HEK293 (cell line): ENCODE measurements around the gene DLG2.

Source experiments
- CTCF ChIP-seq: fragments of 450-650 bp; formaldehyde crosslinking; IDR thresholded peaks from 2 replicates; pipeline ENCODE4 v1.5.1; 2016; ENCODE audit warnings: missing biosample characterization, missing genetic modification characterization
- KLF16 ChIP-seq: fragments of 450-650 bp; formaldehyde crosslinking; IDR thresholded peaks from 2 replicates; pipeline ENCODE4 v1.5.1; 2017; ENCODE audit warnings: missing biosample characterization, missing genetic modification characterization
- SALL2 ChIP-seq: fragments of 450-650 bp; formaldehyde crosslinking; IDR thresholded peaks from 2 replicates; pipeline ENCODE4 v1.5.0; 2017; ENCODE audit warnings: missing biosample characterization, mild to moderate bottlenecking, missing genetic modification characterization, borderline replicate concordance
- SETDB1 ChIP-seq: IDR thresholded peaks from one replicate; pipeline ENCODE4 v1.6.1; 2017; ENCODE audit warnings: mild to moderate bottlenecking, low read length, moderate library complexity, mixed read lengths; ENCODE audit not compliant: insufficient read length
- ZBTB11 ChIP-seq: fragments of 450-650 bp; formaldehyde crosslinking; conservative IDR thresholded peaks from 2 replicates; pipeline ENCODE4 v1.5.1; 2016; ENCODE audit warnings: low read depth, missing biosample characterization, missing genetic modification characterization
- ZBTB7A ChIP-seq: fragments of 450-650 bp; formaldehyde crosslinking; IDR thresholded peaks from 2 replicates; pipeline ENCODE4 v1.5.1; 2016; ENCODE audit warnings: low read depth, missing biosample characterization, missing genetic modification characterization
- ZNF558 ChIP-seq: fragments of 450-650 bp; formaldehyde crosslinking; IDR thresholded peaks from 2 replicates; pipeline ENCODE4 v1.5.1; 2016; ENCODE audit warnings: missing biosample characterization, missing genetic modification characterization
- TF ChIP-seq, protein P1 (sequence below): fragments of 450-650 bp; formaldehyde crosslinking; IDR thresholded peaks from 2 replicates; pipeline ENCODE4 v1.5.1; 2016; ENCODE audit warnings: missing biosample characterization, missing genetic modification characterization
- TF ChIP-seq, protein P2 (sequence below): sonication (generic); formaldehyde crosslinking; IDR thresholded peaks from 2 replicates; pipeline ENCODE4 v1.8.1; 2022; ENCODE audit warnings: mild to moderate bottlenecking, moderate library complexity, missing genetic modification reagents

GRCh38 chr11:85665733-85666132 lies 38.6 kb upstream of the DLG2 start:
- TF ChIP-seq CTCF = no peak
- no peak for TF ChIP-seq ZBTB7A
- TF ChIP-seq, protein P1, sequence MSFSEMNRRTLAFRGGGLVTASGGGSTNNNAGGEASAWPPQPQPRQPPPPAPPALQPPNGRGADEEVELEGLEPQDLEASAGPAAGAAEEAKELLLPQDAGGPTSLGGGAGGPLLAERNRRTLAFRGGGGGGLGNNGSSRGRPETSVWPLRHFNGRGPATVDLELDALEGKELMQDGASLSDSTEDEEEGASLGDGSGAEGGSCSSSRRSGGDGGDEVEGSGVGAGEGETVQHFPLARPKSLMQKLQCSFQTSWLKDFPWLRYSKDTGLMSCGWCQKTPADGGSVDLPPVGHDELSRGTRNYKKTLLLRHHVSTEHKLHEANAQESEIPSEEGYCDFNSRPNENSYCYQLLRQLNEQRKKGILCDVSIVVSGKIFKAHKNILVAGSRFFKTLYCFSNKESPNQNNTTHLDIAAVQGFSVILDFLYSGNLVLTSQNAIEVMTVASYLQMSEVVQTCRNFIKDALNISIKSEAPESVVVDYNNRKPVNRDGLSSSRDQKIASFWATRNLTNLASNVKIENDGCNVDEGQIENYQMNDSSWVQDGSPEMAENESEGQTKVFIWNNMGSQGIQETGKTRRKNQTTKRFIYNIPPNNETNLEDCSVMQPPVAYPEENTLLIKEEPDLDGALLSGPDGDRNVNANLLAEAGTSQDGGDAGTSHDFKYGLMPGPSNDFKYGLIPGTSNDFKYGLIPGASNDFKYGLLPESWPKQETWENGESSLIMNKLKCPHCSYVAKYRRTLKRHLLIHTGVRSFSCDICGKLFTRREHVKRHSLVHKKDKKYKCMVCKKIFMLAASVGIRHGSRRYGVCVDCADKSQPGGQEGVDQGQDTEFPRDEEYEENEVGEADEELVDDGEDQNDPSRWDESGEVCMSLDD = no peak
- TF ChIP-seq, protein P2, sequence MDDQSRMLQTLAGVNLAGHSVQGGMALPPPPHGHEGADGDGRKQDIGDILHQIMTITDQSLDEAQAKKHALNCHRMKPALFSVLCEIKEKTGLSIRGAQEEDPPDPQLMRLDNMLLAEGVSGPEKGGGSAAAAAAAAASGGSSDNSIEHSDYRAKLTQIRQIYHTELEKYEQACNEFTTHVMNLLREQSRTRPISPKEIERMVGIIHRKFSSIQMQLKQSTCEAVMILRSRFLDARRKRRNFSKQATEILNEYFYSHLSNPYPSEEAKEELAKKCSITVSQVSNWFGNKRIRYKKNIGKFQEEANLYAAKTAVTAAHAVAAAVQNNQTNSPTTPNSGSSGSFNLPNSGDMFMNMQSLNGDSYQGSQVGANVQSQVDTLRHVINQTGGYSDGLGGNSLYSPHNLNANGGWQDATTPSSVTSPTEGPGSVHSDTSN (CRISPR knock-in tag) = no peak
- TF ChIP-seq KLF16 (tag by site-specific recombination) = no peak
- TF ChIP-seq ZBTB11 (tag by site-specific recombination) = no peak
- TF ChIP-seq SALL2 (tag by site-specific recombination) = no peak
- no peak for TF ChIP-seq ZNF558 (tag by site-specific recombination)
- TF ChIP-seq SETDB1 = no peak
